Measurements from ENCODE around the gene KRI1. TPM values are rescaled to one million over a fixed set of nuclear protein-coding genes. Genes with fewer than 3 reads are reported as not detected.

Gene KRI1
- 6.9 and 7.7 TPM in 2 replicates for total RNA-seq

DNA sequence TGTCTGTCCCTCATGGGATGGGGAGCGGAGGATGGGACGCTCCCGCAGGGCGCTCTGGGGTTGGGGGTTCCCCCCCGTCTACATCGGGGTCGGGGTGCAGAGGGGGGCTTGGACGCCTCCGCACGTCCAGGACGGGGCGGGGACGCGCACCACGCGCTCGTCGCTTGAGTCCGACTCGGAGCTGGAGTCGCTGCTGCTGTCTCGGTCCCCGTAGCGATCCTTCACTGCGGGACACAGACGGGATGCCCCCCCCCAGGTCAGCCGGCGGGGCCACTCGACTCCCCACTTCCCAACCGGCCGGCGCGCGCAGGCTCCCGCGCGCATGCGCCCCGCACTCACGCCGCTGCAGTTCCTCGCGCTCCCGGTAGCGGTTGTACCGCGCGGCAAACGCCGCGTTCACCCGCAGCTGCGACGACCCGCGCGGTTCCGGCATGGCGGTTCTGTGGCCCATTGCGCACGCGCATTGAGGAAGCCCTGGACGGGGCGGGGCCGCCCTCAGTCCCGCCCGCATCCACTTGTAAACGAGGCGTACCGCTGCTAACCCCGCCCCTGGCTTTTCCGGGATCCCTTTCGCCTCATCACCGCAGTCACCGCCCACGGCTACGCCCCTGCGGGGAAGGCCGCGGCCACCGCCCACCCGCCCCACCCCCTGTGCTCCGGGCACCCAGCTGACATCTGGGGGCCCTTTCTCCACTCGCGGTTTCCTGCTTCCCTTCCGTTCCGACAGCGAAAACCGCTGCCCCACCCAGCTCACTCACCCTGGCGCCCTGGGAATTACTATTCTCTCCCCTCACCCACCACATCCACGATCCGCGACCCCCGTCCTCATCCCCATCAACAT is at the start of gene KRI1:
KRI1 (minus strand) TSS at position 444 of the 841 bp plus-strand sequence; CDS start at position 433, 11 bp downstream.

DNA sequence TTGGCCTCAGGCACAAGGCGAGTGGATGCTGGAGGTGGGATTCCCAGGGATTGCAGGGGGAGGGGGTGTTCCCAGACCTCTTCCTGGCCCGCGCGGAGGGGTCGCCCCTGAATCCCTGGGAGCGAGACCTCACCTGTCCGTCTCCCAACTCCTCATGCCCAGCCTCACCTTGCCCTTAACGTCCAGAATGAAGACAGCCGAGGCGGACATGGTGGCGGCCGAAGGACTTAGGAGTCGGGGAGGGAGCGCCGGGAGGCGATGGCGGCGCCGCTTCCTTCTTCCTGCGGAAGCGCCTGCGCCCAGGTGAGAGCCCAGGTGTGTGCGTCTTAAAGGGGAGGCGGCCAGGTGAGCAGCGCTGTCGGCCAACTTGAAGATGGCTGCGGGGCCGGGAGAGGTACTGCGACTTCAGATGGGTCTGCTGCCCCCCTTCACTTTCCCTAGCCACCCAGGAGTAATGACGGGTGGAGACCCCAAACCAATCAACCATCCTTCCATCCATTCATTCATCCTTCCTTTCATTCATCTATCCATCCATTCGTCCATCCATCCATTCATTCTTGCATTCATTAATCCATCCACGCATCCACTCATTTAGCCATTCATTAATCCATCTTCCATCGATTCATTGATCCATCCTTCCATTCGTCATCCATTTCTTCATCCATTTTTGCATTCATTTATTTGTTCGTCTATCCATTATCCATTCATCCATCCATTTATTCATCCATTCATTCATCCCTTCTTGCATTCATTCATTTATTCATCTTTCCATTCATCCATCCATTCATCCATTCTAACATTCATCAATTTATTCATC is 21.4 kb upstream of the KRI1 start, which contains the start of gene AP1M2:
AP1M2 (minus strand) TSS at position 291 of the 817 bp plus-strand sequence; CDS start at position 210, 81 bp downstream.

DNA sequence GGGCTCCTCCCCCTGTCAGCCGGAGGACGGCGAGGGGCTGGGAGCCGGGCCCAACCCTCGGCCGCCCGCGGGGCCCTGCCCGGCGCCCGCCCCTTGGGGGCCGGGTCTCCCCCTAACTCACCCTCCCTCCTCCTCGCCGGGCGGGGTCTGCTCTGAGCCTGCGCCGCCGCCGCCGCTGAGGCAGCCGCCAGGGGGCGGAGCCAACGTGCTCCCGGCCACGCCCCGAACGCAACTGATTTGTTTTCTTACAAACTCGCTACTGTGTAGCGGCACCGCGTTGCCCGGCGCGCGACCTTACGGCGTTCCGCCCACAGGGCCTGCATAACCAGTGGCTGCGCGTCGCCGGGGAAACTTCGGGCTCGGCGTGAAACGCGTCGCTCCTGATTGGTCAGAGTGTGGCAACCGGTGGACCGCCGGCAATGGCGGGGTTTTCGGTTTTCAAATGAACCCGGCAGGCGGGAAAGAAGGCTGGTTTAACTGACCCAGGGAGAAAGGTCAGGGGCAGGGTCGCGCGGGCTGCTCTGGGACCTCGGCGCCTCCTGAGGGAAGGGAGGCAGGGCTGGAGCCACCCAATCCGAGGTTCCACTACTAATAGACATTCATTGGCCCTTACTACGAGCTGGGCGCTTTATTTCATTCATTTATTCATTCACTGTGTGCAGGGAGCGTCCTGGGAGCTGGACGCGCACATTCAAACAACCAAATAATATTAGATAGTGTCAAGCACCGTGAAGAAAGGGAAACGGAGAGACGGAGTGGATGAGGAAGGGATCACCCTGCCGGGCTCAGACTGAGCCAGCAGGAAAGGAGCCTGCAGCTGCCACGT is 3.2 kb upstream of the KRI1 start, which contains the start of gene CDKN2D:
CDKN2D (minus strand) TSS at position 154 of the 826 bp plus-strand sequence. CDS start 326 bp downstream, outside the sequence.

DNA sequence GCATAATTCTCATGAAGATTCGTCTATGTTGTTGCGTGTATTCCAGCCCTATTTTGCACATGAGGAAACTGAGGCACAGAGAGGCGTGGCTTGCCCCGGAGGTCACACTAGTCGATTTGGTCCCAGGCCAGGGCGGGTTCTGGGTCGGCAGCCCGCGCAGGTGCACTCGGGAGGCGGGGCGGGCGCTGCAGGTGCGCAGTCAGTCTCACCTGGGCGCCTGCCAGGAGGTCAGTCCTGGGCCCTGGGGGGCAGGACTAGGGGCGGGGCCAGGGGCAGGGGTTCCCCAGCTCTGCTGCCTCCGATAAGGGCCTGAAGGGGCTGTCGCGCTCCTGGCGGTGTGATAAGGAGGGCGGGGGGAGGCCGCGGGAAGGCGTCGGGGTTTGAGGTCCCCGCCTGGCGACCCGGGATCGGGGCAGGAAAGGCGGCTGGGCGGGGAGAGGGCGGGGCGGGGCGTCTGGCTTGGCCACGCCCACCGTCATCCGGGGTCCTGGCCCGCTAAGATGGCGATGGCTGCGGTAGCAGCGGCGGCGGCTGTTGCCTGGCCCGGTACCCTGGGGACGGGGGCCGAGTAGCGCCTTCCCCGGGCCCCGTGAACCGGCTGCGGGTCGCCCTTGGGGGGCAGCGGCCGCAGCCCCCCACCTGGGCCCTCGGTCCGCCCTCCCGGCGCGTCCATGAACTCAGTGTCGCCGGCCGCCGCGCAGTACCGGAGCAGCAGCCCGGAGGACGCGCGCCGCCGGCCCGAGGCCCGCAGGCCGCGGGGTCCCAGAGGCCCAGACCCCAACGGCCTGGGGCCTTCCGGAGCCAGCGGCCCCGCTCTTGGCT is 22.2 kb downstream of the KRI1 start, which contains the start of gene ATG4D:
ATG4D (plus strand) TSS at position 485 of the 822 bp plus-strand sequence; CDS start at position 672, 187 bp downstream.

DNA sequence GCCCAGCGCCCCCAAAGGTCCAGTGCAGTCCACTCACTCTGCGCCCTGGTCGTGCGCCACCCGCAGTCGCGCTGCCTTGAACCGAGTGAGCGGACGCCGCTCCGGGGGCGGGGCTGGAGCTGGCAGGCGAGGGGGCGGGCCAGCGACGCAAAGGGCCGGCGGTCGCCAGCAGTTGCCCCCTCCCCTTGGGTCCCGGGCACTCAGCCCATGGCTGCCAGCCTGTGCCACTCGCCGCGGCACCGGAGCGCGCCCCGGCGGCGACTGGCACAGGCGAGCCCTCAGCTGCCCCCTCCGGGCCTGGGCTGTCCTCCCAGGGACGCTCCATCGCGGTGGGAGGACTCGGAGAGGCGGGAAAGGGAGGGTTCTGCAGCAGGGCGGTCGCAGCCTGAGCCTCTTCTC is 48.5 kb downstream of the KRI1 start, which contains the start of gene S1PR5:
S1PR5 (minus strand) TSS at position 87 of the 399 bp plus-strand sequence. CDS start 2,436 bp downstream, outside the sequence.

Other genes starting within 250 kb of the KRI1 start
- 14.2 and 20.3 TPM in 2 replicates for gene FDX2, start 250.0 kb downstream of the KRI1 start, total RNA-seq
- gene RAVER1, start 232.5 kb downstream of the KRI1 start, total RNA-seq, result 4.1 and 5.2 TPM in 2 replicates
- 9.8 and 12.0 TPM in 2 replicates for gene ICAM3, start 226.4 kb downstream of the KRI1 start, total RNA-seq
- gene TYK2, start 185.4 kb downstream of the KRI1 start, total RNA-seq, result 54.4 and 69.6 TPM in 2 replicates
- 209 and 212 TPM in 2 replicates for gene CDC37, start 162.5 kb downstream of the KRI1 start, total RNA-seq
- gene PDE4A, start 145.5 kb downstream of the KRI1 start, total RNA-seq, result 2.4 and 5.3 TPM in 2 replicates
- 99.0 and 146 TPM in 2 replicates for gene KEAP1, start 62.7 kb downstream of the KRI1 start, total RNA-seq
- under 0.01 and 0.16 TPM in 2 replicates for gene S1PR5, start 48.6 kb downstream of the KRI1 start, total RNA-seq
- 6.1 and 6.9 TPM in 2 replicates for gene ATG4D, start 22.1 kb downstream of the KRI1 start, total RNA-seq
- gene CDKN2D, start 3.0 kb upstream of the KRI1 start, total RNA-seq, result 4.3 and 7.7 TPM in 2 replicates
- gene AP1M2, start 21.3 kb upstream of the KRI1 start, total RNA-seq, result not detected in 2 replicates
- gene SLC44A2, start 59.5 kb upstream of the KRI1 start, total RNA-seq, result 18.8 and 20.8 TPM in 2 replicates
- gene ILF3, start 88.3 kb upstream of the KRI1 start, total RNA-seq, result 56.8 and 70.9 TPM in 2 replicates
- 32.8 and 47.1 TPM in 2 replicates for gene QTRT1, start 135.4 kb upstream of the KRI1 start, total RNA-seq
- gene DNM2, start 152.1 kb upstream of the KRI1 start, total RNA-seq, result 73.2 and 76.1 TPM in 2 replicates